IPS-18a (cell line): Measurements from ENCODE around the gene GRID1.

ENCODE experiments used
- H3K27ac ChIP-seq: one replicate; pipeline ENCODE4 v1.5.1; 2013; ENCODE audit warnings: low read length
- H3K27me3 ChIP-seq: one replicate; pipeline ENCODE4 v1.6.1; 2013; ENCODE audit warnings: mild to moderate bottlenecking, low read length; ENCODE audit not compliant: control insufficient read depth, insufficient read depth
- H3K36me3 ChIP-seq: one replicate; pipeline ENCODE4 v1.6.1; 2013; ENCODE audit warnings: low read depth, low read length; ENCODE audit not compliant: control insufficient read depth
- H3K4me1 ChIP-seq: one replicate; pipeline ENCODE4 v1.6.1; 2013; ENCODE audit warnings: low read depth, low read length; ENCODE audit not compliant: control insufficient read depth
- H3K4me3 ChIP-seq: one replicate; pipeline ENCODE4 v1.5.1; 2013; ENCODE audit warnings: low read length
- H3K9ac ChIP-seq: one replicate; pipeline ENCODE4 v1.6.1; 2013; ENCODE audit warnings: mild to moderate bottlenecking, low read length, moderate library complexity
- H3K9me3 ChIP-seq: one replicate; pipeline ENCODE4 v1.6.1; 2013; ENCODE audit warnings: low read depth, low read length; ENCODE audit not compliant: control insufficient read depth

GRID1 gene

DNA sequence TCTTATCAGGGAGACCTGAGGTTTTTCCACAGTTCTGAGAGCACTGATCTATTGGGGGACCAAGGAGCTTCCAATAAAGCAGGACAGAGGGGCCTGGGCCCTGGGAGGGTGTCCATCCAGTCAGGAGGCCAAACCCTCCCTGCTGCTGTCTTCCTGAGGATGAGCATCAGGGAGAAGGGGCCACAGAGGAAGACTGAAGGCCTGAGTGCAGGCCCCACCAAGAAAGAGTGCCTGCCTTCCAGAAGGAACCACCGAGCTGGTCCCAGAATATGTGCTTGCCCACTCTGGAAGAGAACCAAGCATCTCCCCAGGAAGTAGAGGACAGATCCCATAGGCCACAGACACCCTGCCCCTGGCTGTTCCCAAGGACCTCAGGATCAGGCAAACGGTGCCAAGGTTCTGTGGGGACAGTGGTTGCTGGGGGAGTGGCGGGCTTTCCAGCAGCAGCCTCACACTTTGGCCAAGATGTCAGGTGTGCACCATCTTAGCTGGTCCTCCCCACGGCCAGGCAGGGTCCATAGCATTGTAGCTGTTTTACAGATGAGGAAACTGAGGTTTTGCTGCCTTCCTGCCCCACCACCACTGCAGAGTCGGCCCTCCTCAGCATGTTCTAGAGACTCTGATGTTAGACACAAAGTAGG lies 199.4 kb downstream of the GRID1 start:
- H3K9ac ChIP-seq = no peak overlapping the region
- no peaks in the 10 kb centered on the region for H3K36me3 ChIP-seq
- no peak overlapping the region for H3K27ac ChIP-seq
- no peaks in the 10 kb centered on the region for H3K27me3 ChIP-seq
- H3K4me1 ChIP-seq = no peaks in the 10 kb centered on the region
- H3K9me3 ChIP-seq = no peaks in the 10 kb centered on the region
- H3K4me3 ChIP-seq = no peak overlapping the region

GRCh38 chr10:86165666-86166065 lies 200.9 kb downstream of the GRID1 start:
- Histone ChIP-seq H3K9ac (no peak overlapping the region), H3K9me3 (no peaks in the 10 kb centered on the region), H3K27me3 (no peaks in the 10 kb centered on the region), H3K36me3 (no peaks in the 10 kb centered on the region), H3K4me1 (no peaks in the 10 kb centered on the region), H3K4me3 (no peak overlapping the region), H3K27ac (no peak overlapping the region)

GRCh38 chr10:86164960-86165630 lies 201.5 kb downstream of the GRID1 start:
- H3K9me3 ChIP-seq = no peaks in the 10 kb centered on the region

DNA sequence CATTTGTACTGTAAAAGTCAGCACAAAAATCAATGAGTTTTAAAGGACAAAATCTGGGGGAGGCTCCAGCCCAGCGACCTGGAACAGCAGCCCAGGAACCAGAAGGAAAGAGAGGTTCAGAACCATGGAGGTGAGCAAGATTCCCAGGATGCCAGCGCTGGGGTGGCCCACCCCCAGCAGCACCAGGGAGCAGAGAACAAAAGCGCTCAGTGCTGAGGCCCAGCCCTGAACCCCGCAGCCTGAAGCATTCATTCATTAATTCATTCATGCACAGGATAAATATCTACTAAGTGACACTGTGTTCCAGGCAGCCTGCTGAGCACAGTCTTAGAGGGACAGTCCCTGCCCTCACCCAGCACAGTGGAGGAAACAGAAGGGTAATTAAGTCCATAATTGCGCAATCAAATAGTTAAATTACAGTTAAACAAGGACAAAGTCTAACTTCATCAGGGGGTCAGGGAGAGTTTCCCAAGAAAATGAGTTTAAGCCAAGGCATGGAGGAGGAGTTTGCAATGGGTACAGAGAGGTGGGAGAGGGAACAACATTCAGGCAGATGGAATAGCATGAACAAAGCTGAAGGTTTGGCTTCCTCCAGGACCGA lies 202.3 kb downstream of the GRID1 start:
- H3K27ac ChIP-seq = no peak overlapping the region

More at GRCh38 chr10:86164960-86165630, 201.5 kb downstream of the GRID1 start:
- Histone ChIP-seq H3K9ac (no peak overlapping the region), H3K36me3 (no peaks in the 10 kb centered on the region), H3K27me3 (no peaks in the 10 kb centered on the region), H3K27ac (no peak overlapping the region), H3K4me3 (no peak overlapping the region), H3K4me1 (no peaks in the 10 kb centered on the region)

GRCh38 chr10:86163522-86164173 lies 202.9 kb downstream of the GRID1 start:
- H3K4me1 ChIP-seq = no peaks in the 10 kb centered on the region
- H3K9me3 ChIP-seq = no peaks in the 10 kb centered on the region
- no peak overlapping the region for H3K4me3 ChIP-seq
- no peak overlapping the region for H3K27ac ChIP-seq
- H3K27me3 ChIP-seq = no peaks in the 10 kb centered on the region
- H3K9ac ChIP-seq = no peak overlapping the region
- H3K36me3 ChIP-seq = no peaks in the 10 kb centered on the region

More for the DNA sequence above, 202.3 kb downstream of the GRID1 start:
- Histone ChIP-seq H3K9ac (no peak overlapping the region), H3K36me3 (no peaks in the 10 kb centered on the region), H3K4me3 (no peak overlapping the region), H3K4me1 (no peaks in the 10 kb centered on the region), H3K27me3 (no peaks in the 10 kb centered on the region), H3K9me3 (no peaks in the 10 kb centered on the region)

DNA sequence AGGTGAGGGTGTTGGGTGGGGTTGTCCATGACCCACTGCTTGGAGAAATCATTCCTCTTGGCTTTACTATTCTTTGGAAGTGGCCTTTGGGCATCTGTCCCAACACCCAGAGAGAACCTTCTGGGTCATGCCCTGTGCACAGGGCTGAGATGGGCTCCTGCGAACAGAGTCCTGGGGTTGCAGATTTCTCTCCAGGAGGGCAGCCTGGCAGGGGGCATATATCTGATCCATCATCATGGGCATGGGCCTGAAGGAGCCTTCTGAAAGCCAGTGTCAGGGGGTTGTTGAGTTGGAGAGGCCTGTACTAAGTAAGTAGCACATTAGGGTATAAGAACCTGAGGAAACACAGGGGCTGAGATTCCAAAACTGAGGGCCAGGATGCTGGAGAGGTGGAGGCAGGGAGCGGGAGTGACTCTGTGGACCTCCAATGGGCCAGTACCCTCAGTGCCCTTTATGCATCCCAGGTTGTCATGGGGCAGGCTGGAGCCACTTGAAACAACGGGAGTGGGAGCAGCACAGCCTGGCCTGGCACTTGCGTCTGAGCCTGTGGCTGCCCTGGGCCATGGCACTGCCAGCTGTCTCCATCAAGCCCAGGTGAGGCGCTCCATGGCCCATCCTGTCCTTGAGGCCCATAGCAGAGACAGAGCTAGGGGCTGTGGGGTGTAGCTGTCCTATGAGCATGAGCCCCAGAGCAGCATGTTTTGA lies 203.7 kb downstream of the GRID1 start:
- no peaks in the 10 kb centered on the region for H3K4me1 ChIP-seq
- no peaks in the 10 kb centered on the region for H3K9me3 ChIP-seq
- H3K4me3 ChIP-seq = no peak overlapping the region
- no peak overlapping the region for H3K27ac ChIP-seq
- no peak overlapping the region for H3K9ac ChIP-seq
- H3K36me3 ChIP-seq = no peaks in the 10 kb centered on the region
- no peaks in the 10 kb centered on the region for H3K27me3 ChIP-seq

- H3K27me3 ChIP-seq = no peaks in the 10 kb centered on the region
- H3K36me3 ChIP-seq = no peaks in the 10 kb centered on the region
- no peaks in the 10 kb centered on the region for H3K4me1 ChIP-seq
- no peak overlapping the region for H3K27ac ChIP-seq
- no peak overlapping the region for H3K4me3 ChIP-seq
- H3K9me3 ChIP-seq = no peaks in the 10 kb centered on the region
- no peak overlapping the region for H3K9ac ChIP-seq
Measured at GRCh38 chr10:86162036-86162435, 204.6 kb downstream of the GRID1 start.

DNA sequence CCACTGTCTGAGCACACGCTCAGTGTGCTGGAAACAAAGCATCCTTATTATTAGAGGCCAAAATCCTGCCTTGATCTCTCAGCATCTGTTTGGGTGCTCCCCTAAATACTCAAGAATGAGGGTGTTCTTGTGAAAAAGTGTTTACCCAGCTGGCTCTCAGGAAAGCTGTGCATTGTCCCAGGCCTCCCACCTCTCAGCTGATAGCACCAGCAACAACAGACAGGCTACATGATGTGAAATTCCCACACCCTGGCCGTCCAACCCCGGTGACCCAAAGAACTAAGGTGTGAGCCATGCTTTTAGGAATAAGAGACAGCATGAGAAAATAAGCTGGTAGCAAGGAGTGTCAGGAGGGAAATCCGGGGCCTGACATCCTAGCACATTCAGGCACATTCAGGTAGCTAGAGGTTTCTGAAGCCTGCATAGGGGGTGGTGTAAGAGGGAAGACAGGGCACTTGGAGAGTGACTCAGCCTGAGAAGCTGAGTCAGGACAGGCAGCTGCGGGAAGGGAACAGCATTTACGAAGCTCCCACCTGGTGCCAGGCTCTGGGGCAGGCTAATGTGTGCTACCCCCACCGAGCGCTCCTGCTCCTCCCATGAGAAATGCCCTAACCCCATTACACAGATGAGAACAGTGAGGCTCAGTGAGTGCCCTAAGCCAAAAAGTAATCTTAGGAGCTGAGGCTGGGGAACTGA lies 205.6 kb downstream of the GRID1 start:
- H3K9ac ChIP-seq = no peak overlapping the region
- no peak overlapping the region for H3K27ac ChIP-seq
- no peaks in the 10 kb centered on the region for H3K36me3 ChIP-seq
- H3K4me1 ChIP-seq = no peaks in the 10 kb centered on the region
- H3K4me3 ChIP-seq = no peak overlapping the region
- no peaks in the 10 kb centered on the region for H3K27me3 ChIP-seq
- H3K9me3 ChIP-seq = no peaks in the 10 kb centered on the region

- H3K9ac ChIP-seq = no peak overlapping the region
- no peaks in the 10 kb centered on the region for H3K36me3 ChIP-seq
- no peaks in the 10 kb centered on the region for H3K27me3 ChIP-seq
- no peak overlapping the region for H3K27ac ChIP-seq
- no peaks in the 10 kb centered on the region for H3K9me3 ChIP-seq
- no peak overlapping the region for H3K4me3 ChIP-seq
- no peaks in the 10 kb centered on the region for H3K4me1 ChIP-seq
Measured at GRCh38 chr10:86159797-86160196, 206.8 kb downstream of the GRID1 start.

DNA sequence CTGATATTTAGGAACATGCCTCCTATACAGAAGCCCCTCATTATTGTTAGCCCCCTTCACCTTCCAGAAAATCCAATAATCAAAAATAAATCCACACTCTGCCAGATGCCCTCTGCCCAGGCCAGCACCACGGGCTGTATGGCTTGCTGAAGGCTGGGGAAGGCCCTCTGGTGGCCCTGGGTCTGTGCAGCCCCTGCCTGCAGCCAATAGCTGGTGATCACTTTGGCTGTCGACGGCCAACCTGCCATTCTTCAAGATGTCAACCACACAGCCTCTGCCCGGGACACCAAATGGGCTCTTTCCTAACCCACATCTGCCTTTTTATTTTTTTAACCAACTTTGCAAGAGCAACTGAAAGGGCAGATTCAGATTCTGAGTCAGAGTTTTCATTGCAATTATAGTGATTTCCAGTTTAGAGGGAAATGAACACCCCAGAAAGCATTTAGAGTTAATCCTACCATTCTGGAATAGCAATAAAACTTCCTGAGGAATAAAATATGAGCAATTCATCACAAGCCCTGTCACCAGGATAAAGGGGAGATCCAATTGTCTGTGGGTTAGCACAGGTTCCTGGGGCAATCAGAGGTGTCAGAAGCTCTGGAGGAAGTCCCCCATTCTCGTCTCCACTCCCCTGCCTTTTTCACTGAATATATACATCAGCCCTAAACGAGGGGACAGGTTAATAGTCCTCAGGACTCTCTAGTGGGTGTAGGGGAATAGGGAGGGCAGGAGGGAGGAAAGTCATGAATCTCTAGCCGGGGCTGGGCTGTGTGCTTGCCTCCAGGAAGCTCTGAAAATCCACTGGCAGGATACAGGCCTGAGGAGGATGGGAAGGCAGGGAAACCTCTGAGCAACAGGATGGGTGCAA lies 211.3 kb downstream of the GRID1 start:
- Histone ChIP-seq H3K9ac (no peak overlapping the region), H3K4me1 (no peaks in the 10 kb centered on the region), H3K9me3 (no peaks in the 10 kb centered on the region), H3K36me3 (no peaks in the 10 kb centered on the region), H3K4me3 (no peak overlapping the region), H3K27ac (no peak overlapping the region), H3K27me3 (no peaks in the 10 kb centered on the region)
